Mesodermal cell (in vitro differentiated cells): ENCODE measurements around the gene DNM3.

ENCODE experiments used
- H3K27ac ChIP-seq: 2 replicates; pipeline ENCODE4 v1.7.0; 2013; ENCODE audit warnings: mild to moderate bottlenecking, low read depth, low read length, moderate library complexity; ENCODE audit not compliant: severe bottlenecking
- H3K36me3 ChIP-seq: 2 replicates; pipeline ENCODE4 v1.7.1; 2013; ENCODE audit warnings: mild to moderate bottlenecking, low read length, moderate library complexity; ENCODE audit not compliant: control insufficient read depth, insufficient read depth
- H3K4me1 ChIP-seq: one replicate; pipeline ENCODE4 v1.7.1; 2013; ENCODE audit warnings: mild to moderate bottlenecking, low read length; ENCODE audit not compliant: insufficient read depth, control insufficient read depth, poor library complexity, severe bottlenecking
- H3K4me3 ChIP-seq: 2 replicates; pipeline ENCODE4 v1.7.0; 2013; ENCODE audit warnings: low read length, control low read depth, mild to moderate bottlenecking; ENCODE audit not compliant: insufficient read depth, poor library complexity, severe bottlenecking; ENCODE audit errors: extremely low read depth
- H3K9me3 ChIP-seq: 2 replicates; pipeline ENCODE4 v1.7.1; 2013; ENCODE audit warnings: mild to moderate bottlenecking, low read length, moderate library complexity; ENCODE audit not compliant: control insufficient read depth
- WGBS, 2 experiments: methylation state at CpG; one replicate each; pipeline ENCODE4 v1.1.5; 2013; ENCODE audit warnings: missing lambda C conversion rate in 2 of 2; ENCODE audit not compliant: insufficient coverage in 2 of 2; 5-methylcytosine and 5-hydroxymethylcytosine counted together

DNM3 gene

GRCh38 chr1:172398193-172398592, 556.9 kb downstream of the DNM3 start:
- Histone ChIP-seq H3K9me3 (no peaks in the 10 kb centered on the region), H3K36me3 (no peaks in the 10 kb centered on the region), H3K4me1 (peaks cover 43% of the 10 kb centered on the region), H3K4me3 (no peak overlapping the region), H3K27ac (peak overlapping the region; percentile 90)
- no CpG with 5 or more reads among the region's 2 CpGs for WGBS, 2 experiments

- Histone ChIP-seq H3K36me3 (no peaks in the 10 kb centered on the region), H3K4me3 (no peak overlapping the region), H3K9me3 (no peaks in the 10 kb centered on the region), H3K27ac (peak overlapping the region; percentile 90), H3K4me1 (peaks cover 42% of the 10 kb centered on the region)
- WGBS, 2 experiments: 50 to 73% methylated on average over 4 to 8 of the region's 9 CpGs
Measured at GRCh38 chr1:172398970-172399755, 557.9 kb downstream of the DNM3 start.

- peaks cover 34% of the 10 kb centered on the region for H3K4me1 ChIP-seq
- no peak overlapping the region for H3K4me3 ChIP-seq
- H3K9me3 ChIP-seq: no peaks in the 10 kb centered on the region
- H3K36me3 ChIP-seq: no peaks in the 10 kb centered on the region
- H3K27ac ChIP-seq: peak overlapping the region; percentile 90
- 73 to 81% methylated on average over 3 to 4 of the region's 6 CpGs for WGBS, 2 experiments
Measured at GRCh38 chr1:172399756-172400721, 558.7 kb downstream of the DNM3 start.

GRCh38 chr1:172400722-172401105, 559.4 kb downstream of the DNM3 start:
- WGBS, 2 experiments: 88 to 89% methylated on average over 1 of the region's 1 CpG
- H3K4me3 ChIP-seq: no peak overlapping the region
- peaks cover 34% of the 10 kb centered on the region for H3K4me1 ChIP-seq
- H3K9me3 ChIP-seq: no peaks in the 10 kb centered on the region
- no peaks in the 10 kb centered on the region for H3K36me3 ChIP-seq
- peak overlapping the region; percentile 90 for H3K27ac ChIP-seq

- H3K9me3 ChIP-seq: no peaks in the 10 kb centered on the region
- peaks cover 34% of the 10 kb centered on the region for H3K4me1 ChIP-seq
- H3K36me3 ChIP-seq: no peaks in the 10 kb centered on the region
- H3K27ac ChIP-seq: no peak overlapping the region
- no peak overlapping the region for H3K4me3 ChIP-seq
Measured at GRCh38 chr1:172401477-172401876, 560.2 kb downstream of the DNM3 start.

GRCh38 chr1:172401892-172402291, 560.6 kb downstream of the DNM3 start:
- Histone ChIP-seq H3K27ac (no peak overlapping the region), H3K36me3 (no peaks in the 10 kb centered on the region), H3K9me3 (no peaks in the 10 kb centered on the region), H3K4me3 (no peak overlapping the region), H3K4me1 (peaks cover 32% of the 10 kb centered on the region)
- 83% methylated on average over 2 of the region's 5 CpGs for WGBS, 2 experiments

GRCh38 chr1:172402878-172403569, 561.7 kb downstream of the DNM3 start:
- H3K36me3 ChIP-seq: no peaks in the 10 kb centered on the region
- H3K9me3 ChIP-seq: no peaks in the 10 kb centered on the region
- no peak overlapping the region for H3K27ac ChIP-seq
- H3K4me3 ChIP-seq: no peak overlapping the region
- H3K4me1 ChIP-seq: peaks cover 23% of the 10 kb centered on the region
- WGBS, 2 experiments: 100% methylated on average over 1 of the region's 1 CpG

- H3K9me3 ChIP-seq: no peaks in the 10 kb centered on the region
- H3K4me3 ChIP-seq: no peak overlapping the region
- peaks cover 20% of the 10 kb centered on the region for H3K4me1 ChIP-seq
- no peaks in the 10 kb centered on the region for H3K36me3 ChIP-seq
- H3K27ac ChIP-seq: no peak overlapping the region
Measured at GRCh38 chr1:172404121-172404520, 562.8 kb downstream of the DNM3 start.

- Histone ChIP-seq H3K4me1 (peaks cover 4% of the 10 kb centered on the region), H3K36me3 (no peaks in the 10 kb centered on the region), H3K9me3 (no peaks in the 10 kb centered on the region), H3K4me3 (no peak overlapping the region), H3K27ac (no peak overlapping the region)
Measured at GRCh38 chr1:172405912-172406311, 564.6 kb downstream of the DNM3 start.

GRCh38 chr1:172406968-172407367, 565.7 kb downstream of the DNM3 start:
- 100% methylated on average over 1 of the region's 1 CpG; no CpG with 5 or more reads in 1 of the 2 experiments for WGBS, 2 experiments
- Histone ChIP-seq H3K27ac (no peak overlapping the region), H3K4me3 (no peak overlapping the region)

More at GRCh38 chr1:172406968-172407367, 565.7 kb downstream of the DNM3 start:
- Histone ChIP-seq H3K4me1 (peaks cover 4% of the 10 kb centered on the region), H3K9me3 (no peaks in the 10 kb centered on the region), H3K36me3 (no peaks in the 10 kb centered on the region)
